Pancreas (tissue), 10 donors: ENCODE results near the gene TGFBR3L. TPM values are rescaled to one million over a fixed set of nuclear protein-coding genes. Genes with fewer than 3 reads are reported as not detected.

Experiments
- ATAC-seq, 4 donors: fragments of 200-7000 bp; cut with Tn5 transposase; one replicate each; pipeline versions ENCODE4 v1.8.0 to v1.9.1; 2020; ENCODE audit warnings: mild to moderate bottlenecking in 4 of 4, moderate library complexity in 4 of 4
- DNase-seq, 6 donors: peaks; one replicate each; pipeline ENCODE4 v3.0.0-alpha.2; 2020
- FAIRE-seq: peaks from 2 replicates; lab custom pipeline; 2012; peaks lifted over from hg19 to GRCh38; lab: Jason Lieb, UNC
- H3K27ac ChIP-seq, 4 donors: fragments of 200-600 bp; sonication (generic); 1 replicate in 3 of 4; 2 replicates in 1 of 4; pipeline versions ENCODE4 v1.5.0 to v1.8.0; 2020
- H3K27me3 ChIP-seq, 4 donors: fragments of 200-600 bp; one replicate each; pipeline ENCODE4 v1.8.0; 2021
- H3K36me3 ChIP-seq, 3 donors: fragments of 200-600 bp; sonication (generic) in 1 of 3; one replicate each; pipeline versions ENCODE4 v1.5.0 to v1.8.0; 2020 to 2021
- H3K4me1 ChIP-seq, 3 donors: fragments of 200-600 bp; one replicate each; pipeline ENCODE4 v1.8.0; 2021
- H3K4me3 ChIP-seq, 4 donors: fragments of 200-600 bp; sonication (generic) in 2 of 4; one replicate each; pipeline versions ENCODE4 v1.5.0 to v1.8.0; 2020 to 2021
- H3K9me3 ChIP-seq, 4 donors: fragments of 200-600 bp; one replicate each; pipeline ENCODE4 v1.8.0; 2021
- CTCF ChIP-seq, 4 donors: fragments of 200-600 bp; sonication (generic) in 3 of 4; IDR thresholded peaks; one replicate each; pipeline versions ENCODE4 v1.5.0 to v1.8.0; 2021; ENCODE audit warnings: antibody characterized with exemption in 4 of 4
- WGBS, 2 donors: extraction: QIAGEN DNeasy Blood & Tissue Kit; methylation state at CpG; one replicate each; pipeline ENCODE4 v1.1.7; 2013; 5-methylcytosine and 5-hydroxymethylcytosine counted together
- intact Hi-C, 3 donors: fragments of 100-400 bp; cut with DNase I; formaldehyde crosslinking; loops; one replicate each; pipeline versions ENCODE4 v1.11.1 to v1.14.2; 2022
- polyA plus RNA-seq, 2 donors: library from polyadenylated mRNA; stranded (reverse); fragments of 200-250 nt; gene quantifications; one replicate each; pipeline ENCODE4 v1.2.3, GENCODE V29; 2013
- total RNA-seq, 6 donors: library from RNA; stranded (reverse); fragmentation: NEBNext Ultra II Directional in 4 of 6; extraction: Animal tissue kit (Norgen Biotek cat#: 25700) in 4 of 6; gene quantifications; one replicate each; pipeline versions ENCODE4 v1.2.1 to v1.2.4, GENCODE V29; 2021 to 2023
- donor health status: healthy with polysubstance abuse.
- donor health status: DM: no; HTN: no; CAD: no; lungs with moderate emphysema.
- donor health status: DM: no; HTN: no; CAD: no.
- donor health status: control.
- donor health status: control.
- donor health status: Bipolar disorder and iron deficiency.
- donor health status: DM: yes; HTN: yes; CAD: no.
- donor health status: DM: no; HTN: no; CAD: no.
- donor health status: DM: no; HTN: no; CAD: no.
- donor health status: DM: yes; HTN: yes; CAD: no.

TGFBR3L gene
- total and polyA plus RNA-seq, 8 donors = 0.16 to 2.2 (median 0.59) TPM; not detected in 2

- no peak overlapping the region for H3K27ac ChIP-seq
Measured at GRCh38 chr19:7900401-7900870, 14.2 kb upstream of the TGFBR3L start.

GRCh38 chr19:7900931-7901330, 13.7 kb upstream of the TGFBR3L start:
- 72 to 84% methylated on average over 3 of the region's 3 CpGs for WGBS, 2 donors
- DNase-seq (peak in 1 of 6 donors; percentile 21), ATAC-seq (no peak), FAIRE-seq (no peak)
- Histone ChIP-seq H3K27ac (no peak overlapping the region), H3K9me3 (no peaks in the 10 kb centered on the region), H3K36me3 (no peaks in the 10 kb centered on the region), H3K4me1 (peaks cover 3 to 14% (median 10%) of the 10 kb centered on the region in 3 donors), H3K27me3 (no peaks in the 10 kb centered on the region), H3K4me3 (no peak overlapping the region)
- intact Hi-C loops = no loop called here
- no peak for TF ChIP-seq CTCF (IDR thresholded peaks at IDR 0.05)

More at GRCh38 chr19:7900401-7900870, 14.2 kb upstream of the TGFBR3L start:
- FAIRE-seq = no peak
- no peak for TF ChIP-seq CTCF (IDR thresholded peaks at IDR 0.05)
- Histone ChIP-seq H3K27me3 (no peaks in the 10 kb centered on the region), H3K4me1 (peaks cover 3 to 14% (median 9%) of the 10 kb centered on the region in 3 donors), H3K9me3 (no peaks in the 10 kb centered on the region), H3K4me3 (no peak overlapping the region), H3K36me3 (no peaks in the 10 kb centered on the region)
- ATAC-seq = no peak
- peak in 4 of 6 donors; percentile 21 to 72 (median 51) for DNase-seq
- intact Hi-C loops = no loop called here
- 82 to 85% methylated on average over 20 to 21 of the region's 21 CpGs for WGBS, 2 donors

GRCh38 chr19:7901337-7901736, 13.3 kb upstream of the TGFBR3L start:
- Histone ChIP-seq H3K4me1 (peaks cover 3 to 14% (median 10%) of the 10 kb centered on the region in 3 donors), H3K36me3 (no peaks in the 10 kb centered on the region), H3K9me3 (no peaks in the 10 kb centered on the region), H3K27ac (no peak overlapping the region), H3K4me3 (no peak overlapping the region), H3K27me3 (no peaks in the 10 kb centered on the region)
- DNase-seq (peak in 2 of 6 donors; percentile 24 to 36), ATAC-seq (no peak), FAIRE-seq (no peak)
- no peak for TF ChIP-seq CTCF (IDR thresholded peaks at IDR 0.05)
- WGBS, 2 donors = 87 to 88% methylated on average over 7 of the region's 7 CpGs
- intact Hi-C loops = no loop called here

- FAIRE-seq (no peak), ATAC-seq (peak in 3 of 4 donors; percentile 6 to 10 (median 7)), DNase-seq (peak in 4 of 6 donors; percentile 48 to 71 (median 60))
- no peak for TF ChIP-seq CTCF (IDR thresholded peaks at IDR 0.05)
- Histone ChIP-seq H3K4me3 (peak overlapping the region; percentile 42 to 93 (median 66)), H3K9me3 (no peaks in the 10 kb centered on the region), H3K27ac (peak overlapping the region; percentile 63 to 86 (median 75)), H3K36me3 (no peaks in the 10 kb centered on the region), H3K27me3 (no peaks in the 10 kb centered on the region), H3K4me1 (peaks cover 3 to 14% (median 10%) of the 10 kb centered on the region in 3 donors)
- intact Hi-C loops = no loop called here
- 5 to 6% methylated on average over 20 of the region's 20 CpGs for WGBS, 2 donors
Measured at GRCh38 chr19:7902796-7903243, 11.8 kb upstream of the TGFBR3L start.
